IMR-90 (cell line): ENCODE measurements around the gene TVP23A. TPM values are rescaled to one million over a fixed set of nuclear protein-coding genes. Genes with fewer than 3 reads are reported as not detected.

Source experiments
- ATAC-seq: fragments of 200-7000 bp; cut with Tn5 transposase; 2 replicates; pipeline ENCODE4 v1.9.1; 2020; ENCODE audit warnings: low read depth, mild to moderate bottlenecking, moderate library complexity
- BruUV-seq: library from RNA; stranded (reverse); fragments of 400-500 nt; replicated peaks from 2 replicates; lab custom pipeline; 2021; lab: Mats Ljungman, UMichigan
- CTCF ChIA-PET: fragments of 300-600 bp; formaldehyde crosslinking; extraction: SDS; loops from one replicate; lab custom pipeline; 2021; ENCODE audit warnings: antibody characterized with exemption; lab: Yijun Ruan, JAX
- POLR2A ChIA-PET: fragments of 300-600 bp; sonication (Branson Sonifier 250); formaldehyde crosslinking; loops from one replicate; lab custom pipeline; 2022; ENCODE audit warnings: antibody characterized with exemption; ENCODE audit not compliant: unreplicated experiment; lab: Charles Lee
- DNase-seq: peaks from one replicate; pipeline ENCODE4 v3.0.0; 2013
- H2AFZ ChIP-seq: replicated peaks from 2 replicates; pipeline ENCODE3; 2013; ENCODE audit warnings: low read length, mild to moderate bottlenecking; ENCODE audit not compliant: poor library complexity
- H2AK5ac ChIP-seq: 2 replicates; pipeline ENCODE4 v1.6.1; 2013; ENCODE audit warnings: low read depth, low read length, inconsistent platforms
- H2AK9ac ChIP-seq: replicated peaks from 2 replicates; pipeline ENCODE3; 2013; ENCODE audit warnings: mild to moderate bottlenecking, low read depth, low read length, moderate library complexity; ENCODE audit not compliant: poor library complexity
- H2BK120ac ChIP-seq: 2 replicates; pipeline ENCODE4 v1.6.1; 2013; ENCODE audit warnings: low read depth, low read length, inconsistent platforms
- H2BK15ac ChIP-seq: 3 replicates; pipeline ENCODE4 v1.6.1; 2013; ENCODE audit warnings: low read depth, low read length, inconsistent platforms
- H2BK20ac ChIP-seq: 2 replicates; pipeline ENCODE4 v1.6.1; 2013; ENCODE audit warnings: low read depth, mild to moderate bottlenecking, inconsistent platforms, low read length, moderate library complexity
- H2BK5ac ChIP-seq: 2 replicates; pipeline ENCODE4 v1.6.1; 2013; ENCODE audit warnings: mild to moderate bottlenecking, low read depth, low read length, inconsistent platforms; ENCODE audit not compliant: poor library complexity, severe bottlenecking
- H3K14ac ChIP-seq: replicated peaks from 2 replicates; pipeline ENCODE4 v1.6.1; 2013; ENCODE audit warnings: low read depth, low read length, inconsistent platforms
- H3K18ac ChIP-seq: 2 replicates; pipeline ENCODE4 v1.6.1; 2013; ENCODE audit warnings: low read depth, low read length, control low read depth
- H3K23ac ChIP-seq: 2 replicates; pipeline ENCODE4 v1.6.1; 2013; ENCODE audit warnings: low read depth, low read length, inconsistent platforms
- H3K27ac ChIP-seq: 2 replicates; pipeline ENCODE4 v1.5.1; 2013; ENCODE audit warnings: mild to moderate bottlenecking, control low read depth, low read length; ENCODE audit not compliant: insufficient read depth
- H3K27me3 ChIP-seq: 2 replicates; pipeline ENCODE4 v1.6.1; 2013; ENCODE audit warnings: low read length; ENCODE audit not compliant: control insufficient read depth, insufficient read depth
- H3K36me3 ChIP-seq: 2 replicates; pipeline ENCODE4 v1.6.1; 2013; ENCODE audit warnings: low read length, mixed read lengths; ENCODE audit not compliant: control insufficient read depth, insufficient read depth
- H3K4ac ChIP-seq: 2 replicates; pipeline ENCODE4 v1.6.1; 2013; ENCODE audit warnings: low read depth, low read length, inconsistent platforms
- H3K4me1 ChIP-seq: 2 replicates; pipeline ENCODE4 v1.6.1; 2013; ENCODE audit warnings: low read length, mixed read lengths; ENCODE audit not compliant: control insufficient read depth, insufficient read depth
- H3K4me2 ChIP-seq: 2 replicates; pipeline ENCODE4 v1.6.1; 2013; ENCODE audit warnings: low read depth, mild to moderate bottlenecking, control low read depth, low read length, moderate library complexity
- H3K4me3 ChIP-seq: 2 replicates; pipeline ENCODE4 v1.5.1; 2013; ENCODE audit warnings: low read depth, mild to moderate bottlenecking, control low read depth, low read length, moderate library complexity; ENCODE audit not compliant: insufficient read depth
- H3K56ac ChIP-seq: 2 replicates; pipeline ENCODE4 v1.6.1; 2013; ENCODE audit warnings: low read length, inconsistent platforms; ENCODE audit not compliant: insufficient read depth; ENCODE audit errors: extremely low read depth
- H3K79me1 ChIP-seq, 2 experiments: 2 replicates each; pipeline ENCODE4 v1.6.1; 2013; ENCODE audit warnings: low read length in 2 of 2, inconsistent platforms in 1 of 2, low read depth in 1 of 2
- H3K9ac ChIP-seq: 2 replicates; pipeline ENCODE4 v1.6.1; 2013; ENCODE audit warnings: low read depth, low read length, control low read depth
- H3K9me1 ChIP-seq: 2 replicates; pipeline ENCODE4 v1.6.1; 2013; ENCODE audit warnings: low read length, inconsistent platforms; ENCODE audit not compliant: insufficient read depth
- H3K9me3 ChIP-seq: 2 replicates; pipeline ENCODE4 v1.6.1; 2013; ENCODE audit warnings: low read length; ENCODE audit not compliant: control insufficient read depth, insufficient read depth
- H4K20me1 ChIP-seq: 2 replicates; pipeline ENCODE4 v1.6.1; 2013; ENCODE audit warnings: low read length, inconsistent platforms; ENCODE audit not compliant: insufficient read depth
- H4K5ac ChIP-seq: 2 replicates; pipeline ENCODE4 v1.6.1; 2013; ENCODE audit warnings: mild to moderate bottlenecking, low read depth, low read length, control low read depth
- H4K8ac ChIP-seq, 2 experiments: 2 replicates each; pipeline ENCODE4 v1.6.1; 2013; ENCODE audit warnings: low read depth in 2 of 2, low read length in 2 of 2, control low read depth in 1 of 2, inconsistent platforms in 1 of 2
- H4K91ac ChIP-seq: 2 replicates; pipeline ENCODE4 v1.6.1; 2013; ENCODE audit warnings: low read depth, low read length, inconsistent platforms; ENCODE audit not compliant: insufficient read depth
- BHLHE40 ChIP-seq: fragments of 150-350 bp; IDR thresholded peaks from 2 replicates; pipeline ENCODE4 v1.6.1; 2016; ENCODE audit warnings: mild to moderate bottlenecking, low read depth, low read length
- CEBPB ChIP-seq: IDR thresholded peaks from 2 replicates; pipeline ENCODE4 v1.6.1; 2012; ENCODE audit warnings: low read depth, low read length, improper control_type of control experiment
- CHD1 ChIP-seq: IDR thresholded peaks from 2 replicates; pipeline ENCODE4 v1.6.1; 2012; ENCODE audit warnings: low read depth, low read length, improper control_type of control experiment
- FOS ChIP-seq: fragments of 150-350 bp; IDR thresholded peaks from 2 replicates; pipeline ENCODE4 v1.6.1; 2016; ENCODE audit warnings: low read depth, low read length
- MAFK ChIP-seq: IDR thresholded peaks from 2 replicates; pipeline ENCODE4 v1.6.1; 2012; ENCODE audit warnings: low read depth, low read length, improper control_type of control experiment
- MAZ ChIP-seq: IDR thresholded peaks from 2 replicates; pipeline ENCODE4 v1.6.1; 2012; ENCODE audit warnings: low read depth, mild to moderate bottlenecking, low read length, improper control_type of control experiment, moderate library complexity, borderline replicate concordance
- MXI1 ChIP-seq: IDR thresholded peaks from 2 replicates; pipeline ENCODE4 v1.6.1; 2012; ENCODE audit warnings: low read depth, mild to moderate bottlenecking, low read length, moderate library complexity, borderline replicate concordance
- NFE2L2 ChIP-seq: fragments of 150-350 bp; IDR thresholded peaks from 2 replicates; pipeline ENCODE4 v1.6.1; 2016; ENCODE audit warnings: low read depth, mild to moderate bottlenecking, low read length
- POLR2A ChIP-seq: IDR thresholded peaks from 2 replicates; pipeline ENCODE4 v1.6.1; 2012; ENCODE audit warnings: mild to moderate bottlenecking, low read depth, low read length
- RAD21 ChIP-seq: IDR thresholded peaks from 2 replicates; pipeline ENCODE4 v1.6.1; 2012; ENCODE audit warnings: low read length, improper control_type of control experiment
- RCOR1 ChIP-seq: IDR thresholded peaks from 2 replicates; pipeline ENCODE4 v1.6.1; 2012; ENCODE audit warnings: mild to moderate bottlenecking, low read length, improper control_type of control experiment; ENCODE audit not compliant: insufficient replicate concordance
- RFX5 ChIP-seq: IDR thresholded peaks from 2 replicates; pipeline ENCODE4 v1.8.0; 2012; ENCODE audit warnings: low read depth, mild to moderate bottlenecking, low read length, moderate library complexity
- SMC3 ChIP-seq: fragments of 150-350 bp; IDR thresholded peaks from 2 replicates; pipeline ENCODE4 v1.6.1; 2016; ENCODE audit warnings: low read depth, mild to moderate bottlenecking, antibody characterized with exemption, low read length, moderate library complexity
- USF2 ChIP-seq: fragments of 150-350 bp; IDR thresholded peaks from 2 replicates; pipeline ENCODE4 v1.6.1; 2017; ENCODE audit warnings: mild to moderate bottlenecking, antibody characterized with exemption, low read length, low read depth
- WGBS, 2 experiments: methylation state at CpG; one replicate each; pipeline versions ENCODE4 v1.1.5 to v1.1.7; 2013; ENCODE audit warnings: missing lambda C conversion rate in 2 of 2; ENCODE audit not compliant: insufficient read length in 1 of 2; ENCODE audit errors: extremely low coverage in 2 of 2; 5-methylcytosine and 5-hydroxymethylcytosine counted together
- dilution Hi-C: fragments of 300-500 bp; cut with HindIII; formaldehyde crosslinking; loops from one replicate; pipeline ENCODE4 v1.14.3; 2018; ENCODE audit warnings: low sequenced_read_pairs; ENCODE audit not compliant: unreplicated experiment
- in situ Hi-C: fragments of 300-500 bp; cut with MboI; formaldehyde crosslinking; loops from 3 replicates; pipeline ENCODE4 v1.14.3; 2019; ENCODE audit warnings: low sequenced_read_pairs, inconsistent platforms, mixed read lengths
- intact Hi-C: fragments of 100-400 bp; cut with micrococcal nuclease; formaldehyde crosslinking; loops from 2 replicates; pipeline ENCODE4 v1.10.0; 2022
- polyA plus RNA-seq, 3 experiments: library from polyadenylated mRNA; depleted of rRNA; stranded (reverse); fragments of >200 nt; gene quantifications; 2 replicates each; pipeline ENCODE4 v1.2.3, GENCODE V29; 2012; ENCODE audit warnings: low replicate concordance in 1 of 3
- total RNA-seq: library from RNA; depleted of rRNA; stranded (reverse); fragments of >200 nt; gene quantifications from 2 replicates; pipeline ENCODE4 v1.2.3, GENCODE V29; 2012
- TF ChIP-seq, protein P1 (sequence below): fragments of 150-350 bp; IDR thresholded peaks from 2 replicates; pipeline ENCODE4 v1.6.1; 2016; ENCODE audit warnings: low read depth, mild to moderate bottlenecking, low read length, moderate library complexity, borderline replicate concordance
- TF ChIP-seq, protein P2 (sequence below): conservative IDR thresholded peaks from 2 replicates; pipeline ENCODE4 v1.5.1; 2012; ENCODE audit warnings: mild to moderate bottlenecking, low read depth, low read length, improper control_type of control experiment

Gene TVP23A
- total and polyA plus RNA-seq, 2 of the 4 experiments (the other 2 are of a cell fraction) = not detected

GRCh38 chr16:10743227-10743609 lies 75.4 kb downstream of the TVP23A start:
- Histone ChIP-seq H3K9me1 (0 out of 2 replicates have a peak, but pooled peaks cover 2% of the 10 kb centered on the region), H4K20me1 (no peaks in the 10 kb centered on the region; the same call in 1 of the 2 replicates), H3K9me3 (no peaks in the 10 kb centered on the region), H3K79me1 (peaks cover 2 to 15% of the 10 kb centered on the region in 2 experiments; a peak in 3 of 4 replicates), H3K4me2 (peak overlapping the region; percentile 68; the same call in 1 of the 2 replicates), H3K9ac (peak overlapping the region; percentile 56; the same call in 1 of the 2 replicates), H3K14ac (peak overlapping the region; percentile 97), H3K18ac (peak overlapping the region; percentile 53; the same call in 1 of the 2 replicates), H2BK20ac (no peak overlapping the region), H2AFZ (peak overlapping the region; percentile 100), H3K36me3 (no peaks in the 10 kb centered on the region), H2AK5ac (no peak overlapping the region), H3K23ac (peak overlapping the region; percentile 74; the same call in 1 of the 2 replicates), H3K4ac (peak overlapping the region; percentile 78; the same call in 1 of the 2 replicates), H3K27me3 (no peaks in the 10 kb centered on the region), H3K4me1 (peaks cover 2% of the 10 kb centered on the region; the same call in 1 of the 2 replicates), H4K91ac (0 out of 2 replicates have a peak overlapping the region, but pooled peaks have one; percentile 43), H2BK5ac (peak overlapping the region; percentile 88), H3K56ac (peak overlapping the region; percentile 58), H3K4me3 (peak overlapping the region; percentile 80), H2AK9ac (no peak overlapping the region), H2BK120ac (no peak overlapping the region), H4K8ac (peak overlapping the region; percentile 83 to 97), H2BK15ac (no peak overlapping the region; the same call in 2 of the 3 replicates), H3K27ac (no peak overlapping the region), H4K5ac (peak overlapping the region; percentile 70)
- BruUV-seq = no TSS peak
- POLR2A ChIA-PET = no interaction called here
- in situ Hi-C loops = loop anchor here (10.0 kb wide), 1 partner anchor 1588 kb away; no protein-coding TSS in a partner anchor
- intact Hi-C loops = no loop called here
- DNase-seq (no peak), ATAC-seq (no peak)
- TF ChIP-seq RCOR1 (no peak), RAD21 (no peak), FOS (no peak), BHLHE40 (no peak), MXI1 (no peak), POLR2A (no peak), MAZ (no peak), CEBPB (no peak), NFE2L2 (no peak), SMC3 (no peak), USF2 (no peak), MAFK (no peak), CHD1 (no peak), RFX5 (no peak)
- TF ChIP-seq, protein P1, sequence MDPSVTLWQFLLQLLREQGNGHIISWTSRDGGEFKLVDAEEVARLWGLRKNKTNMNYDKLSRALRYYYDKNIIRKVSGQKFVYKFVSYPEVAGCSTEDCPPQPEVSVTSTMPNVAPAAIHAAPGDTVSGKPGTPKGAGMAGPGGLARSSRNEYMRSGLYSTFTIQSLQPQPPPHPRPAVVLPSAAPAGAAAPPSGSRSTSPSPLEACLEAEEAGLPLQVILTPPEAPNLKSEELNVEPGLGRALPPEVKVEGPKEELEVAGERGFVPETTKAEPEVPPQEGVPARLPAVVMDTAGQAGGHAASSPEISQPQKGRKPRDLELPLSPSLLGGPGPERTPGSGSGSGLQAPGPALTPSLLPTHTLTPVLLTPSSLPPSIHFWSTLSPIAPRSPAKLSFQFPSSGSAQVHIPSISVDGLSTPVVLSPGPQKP = no peak
- TF ChIP-seq, protein P2, sequence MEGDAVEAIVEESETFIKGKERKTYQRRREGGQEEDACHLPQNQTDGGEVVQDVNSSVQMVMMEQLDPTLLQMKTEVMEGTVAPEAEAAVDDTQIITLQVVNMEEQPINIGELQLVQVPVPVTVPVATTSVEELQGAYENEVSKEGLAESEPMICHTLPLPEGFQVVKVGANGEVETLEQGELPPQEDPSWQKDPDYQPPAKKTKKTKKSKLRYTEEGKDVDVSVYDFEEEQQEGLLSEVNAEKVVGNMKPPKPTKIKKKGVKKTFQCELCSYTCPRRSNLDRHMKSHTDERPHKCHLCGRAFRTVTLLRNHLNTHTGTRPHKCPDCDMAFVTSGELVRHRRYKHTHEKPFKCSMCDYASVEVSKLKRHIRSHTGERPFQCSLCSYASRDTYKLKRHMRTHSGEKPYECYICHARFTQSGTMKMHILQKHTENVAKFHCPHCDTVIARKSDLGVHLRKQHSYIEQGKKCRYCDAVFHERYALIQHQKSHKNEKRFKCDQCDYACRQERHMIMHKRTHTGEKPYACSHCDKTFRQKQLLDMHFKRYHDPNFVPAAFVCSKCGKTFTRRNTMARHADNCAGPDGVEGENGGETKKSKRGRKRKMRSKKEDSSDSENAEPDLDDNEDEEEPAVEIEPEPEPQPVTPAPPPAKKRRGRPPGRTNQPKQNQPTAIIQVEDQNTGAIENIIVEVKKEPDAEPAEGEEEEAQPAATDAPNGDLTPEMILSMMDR = no peak
- WGBS, 2 experiments = no CpG with 5 or more reads among the region's 5 CpGs
- CTCF ChIA-PET = no interaction called here
- dilution Hi-C loops = no loop called here
